HepG2 (cell line): ENCODE results near the gene ALOX5AP. TPM values are rescaled to one million over a fixed set of nuclear protein-coding genes. Genes with fewer than 3 reads are reported as not detected.

Experiments
- ATAC-seq: fragments of 200-7000 bp; cut with Tn5 transposase; 3 replicates; pipeline ENCODE4 v1.9.1; 2020; ENCODE audit warnings: mild to moderate bottlenecking, moderate library complexity
- BruUV-seq: library from RNA; stranded (reverse); fragments of 400-500 nt; replicated peaks from 2 replicates; lab custom pipeline; 2021; lab: Mats Ljungman, UMichigan
- CTCF ChIA-PET: fragments of 300-600 bp; formaldehyde crosslinking; extraction: SDS; loops from one replicate; lab custom pipeline; 2021; ENCODE audit warnings: low total read pairs, inconsistent platforms, low intra/inter-chr PET ratio; lab: Yijun Ruan, JAX
- POLR2A ChIA-PET: fragments of 350-600 bp; sonication (Branson Sonifier 250); formaldehyde crosslinking; loops from one replicate; lab custom pipeline; 2020; ENCODE audit warnings: antibody characterized with exemption, inconsistent platforms; lab: Yijun Ruan, JAX
- DNase-seq: peaks from one replicate; pipeline ENCODE4 v3.0.0-alpha.2; 2015; ENCODE audit warnings: low spot score
- FAIRE-seq: peaks from 3 replicates; lab custom pipeline; 2011; peaks lifted over from hg19 to GRCh38; lab: Jason Lieb, UNC
- H2AFZ ChIP-seq: one replicate; pipeline ENCODE4 v1.6.1; 2011; ENCODE audit warnings: low read length, inconsistent platforms
- H3K27ac ChIP-seq: fragments of 300-600 bp; 3 replicates; pipeline ENCODE4 v1.8.0; 2011; ENCODE audit warnings: mixed run types, mild to moderate bottlenecking, mixed read lengths, low read length, inconsistent platforms; ENCODE audit not compliant: insufficient read depth; ENCODE audit errors: extremely low read length
- H3K27me3 ChIP-seq, 2 experiments: fragments of 200-600 bp in 1 of 2; 2 replicates in 1 of 2; 3 replicates in 1 of 2; pipeline versions ENCODE4 v1.6.0 to v1.8.0; 2011; ENCODE audit warnings: low read length in 2 of 2, mild to moderate bottlenecking in 2 of 2, moderate library complexity in 2 of 2, inconsistent platforms in 1 of 2; ENCODE audit not compliant: insufficient read depth in 2 of 2, control insufficient read depth in 1 of 2
- H3K36me3 ChIP-seq, 2 experiments: fragments of 200-600 bp in 1 of 2; replicated peaks in 1 of 2; 2 replicates in 1 of 2; 3 replicates in 1 of 2; pipeline versions ENCODE4 v1.5.1 to v1.8.0; 2011; ENCODE audit warnings: low read length in 2 of 2, inconsistent platforms in 1 of 2; ENCODE audit not compliant: insufficient read depth in 2 of 2, control insufficient read depth in 1 of 2
- H3K4me1 ChIP-seq: 2 replicates; pipeline ENCODE4 v1.5.1; 2012; ENCODE audit warnings: low read length, inconsistent platforms; ENCODE audit not compliant: insufficient read depth
- H3K4me2 ChIP-seq: 2 replicates; pipeline ENCODE4 v1.6.0; 2011; ENCODE audit warnings: low read depth, low read length, inconsistent platforms
- H3K4me3 ChIP-seq, 3 experiments: fragments of 200-600 bp in 1 of 3; sonication (generic), shearing (Covaris generic) in 1 of 3; replicated peaks in 1 of 3; 2 replicates each; pipeline ENCODE4 v1.5.1; 2011 to 2016; ENCODE audit warnings: low read length in 3 of 3, inconsistent platforms in 2 of 3, low read depth in 2 of 3, mild to moderate bottlenecking in 2 of 3, control low read depth in 1 of 3, mixed read lengths in 1 of 3; ENCODE audit not compliant: insufficient read depth in 1 of 3
- H3K79me2 ChIP-seq: one replicate; pipeline ENCODE4 v1.6.1; 2011; ENCODE audit warnings: low read length, inconsistent platforms; ENCODE audit not compliant: insufficient read depth
- H3K9ac ChIP-seq: 2 replicates; pipeline ENCODE4 v1.6.0; 2011; ENCODE audit warnings: mild to moderate bottlenecking, low read depth, low read length, inconsistent platforms; ENCODE audit not compliant: insufficient read depth
- H3K9me3 ChIP-seq: 2 replicates; pipeline ENCODE4 v1.5.1; 2012; ENCODE audit warnings: mild to moderate bottlenecking, low read length
- H4K20me1 ChIP-seq: 2 replicates; pipeline ENCODE4 v1.6.0; 2011; ENCODE audit warnings: inconsistent platforms, mild to moderate bottlenecking, low read length, moderate library complexity; ENCODE audit not compliant: insufficient read depth
- ATF7-NPFF ChIP-seq: sonication (generic); formaldehyde crosslinking; IDR thresholded peaks from 2 replicates; pipeline ENCODE4 v1.8.1; 2023; ENCODE audit warnings: mild to moderate bottlenecking, low read depth, missing genetic modification reagents, moderate library complexity
- HNRNPLL ChIP-seq: fragments of 200-400 bp; formaldehyde crosslinking; IDR thresholded peaks from 2 replicates; pipeline ENCODE4 v1.6.1; 2017; ENCODE audit warnings: mild to moderate bottlenecking, low read depth, low read length; ENCODE audit not compliant: poor library complexity, severe bottlenecking
- IKZF4 ChIP-seq: sonication (generic); formaldehyde crosslinking; IDR thresholded peaks from 2 replicates; pipeline ENCODE4 v1.5.1; 2020; ENCODE audit warnings: borderline replicate concordance, mild to moderate bottlenecking, low read depth, missing genetic modification reagents; ENCODE audit errors: not compliant biosample characterization
- SOX5 ChIP-seq: IDR thresholded peaks from 2 replicates; pipeline ENCODE4 v1.6.1; 2016; ENCODE audit warnings: borderline replicate concordance
- SRF ChIP-seq: IDR thresholded peaks from 2 replicates; pipeline ENCODE4 v1.6.1; 2011; ENCODE audit warnings: mild to moderate bottlenecking, low read depth, low read length, moderate library complexity
- TBP ChIP-seq: sonication (generic); formaldehyde crosslinking; IDR thresholded peaks from 2 replicates; pipeline ENCODE4 v1.5.0; 2020; ENCODE audit warnings: missing genetic modification reagents
- TSC22D2 ChIP-seq: sonication (generic); formaldehyde crosslinking; IDR thresholded peaks from 2 replicates; pipeline ENCODE4 v1.5.1; 2020; ENCODE audit warnings: missing genetic modification reagents, mild to moderate bottlenecking, borderline replicate concordance
- ZFY ChIP-seq: sonication (generic); formaldehyde crosslinking; IDR thresholded peaks from 2 replicates; pipeline ENCODE4 v1.4.0; 2020; ENCODE audit warnings: missing genetic modification reagents
- ZNF24 ChIP-seq: fragments of 450-650 bp; IDR thresholded peaks from 2 replicates; pipeline ENCODE4 v1.6.1; 2017; ENCODE audit warnings: antibody characterized with exemption, mild to moderate bottlenecking
- ZNF256 ChIP-seq: sonication (generic); formaldehyde crosslinking; conservative IDR thresholded peaks from 2 replicates; pipeline ENCODE4 v1.4.0; 2020; ENCODE audit warnings: missing genetic modification reagents
- ZNF317 ChIP-seq: sonication (generic); formaldehyde crosslinking; IDR thresholded peaks from 2 replicates; pipeline ENCODE4 v1.5.0; 2020; ENCODE audit warnings: mild to moderate bottlenecking, missing genetic modification reagents
- ZNF333 ChIP-seq: sonication (generic); formaldehyde crosslinking; IDR thresholded peaks from 2 replicates; pipeline ENCODE4 v1.4.0; 2020; ENCODE audit warnings: mild to moderate bottlenecking, missing genetic modification reagents, borderline replicate concordance
- ZNF407 ChIP-seq: sonication (generic); formaldehyde crosslinking; IDR thresholded peaks from one replicate; pipeline ENCODE4 v1.5.1; 2020; ENCODE audit warnings: mild to moderate bottlenecking, missing genetic modification reagents; ENCODE audit errors: not compliant biosample characterization
- ZNF75D ChIP-seq: sonication (generic); formaldehyde crosslinking; IDR thresholded peaks from 2 replicates; pipeline ENCODE4 v1.8.1; 2023; ENCODE audit warnings: missing genetic modification reagents, mild to moderate bottlenecking, borderline replicate concordance
- ZNF775 ChIP-seq: sonication (generic); formaldehyde crosslinking; IDR thresholded peaks from 2 replicates; pipeline ENCODE4 v1.4.0; 2020; ENCODE audit warnings: missing genetic modification reagents, mild to moderate bottlenecking, moderate library complexity, borderline replicate concordance
- ZNF782 ChIP-seq: sonication (generic); formaldehyde crosslinking; IDR thresholded peaks from 2 replicates; pipeline ENCODE4 v1.4.0; 2020; ENCODE audit warnings: missing genetic modification reagents, mild to moderate bottlenecking, borderline replicate concordance
- WGBS: methylation state at CpG from one replicate; pipeline ENCODE4 v1.1.6; 2017; ENCODE audit warnings: low lambda C conversion rate; 5-methylcytosine and 5-hydroxymethylcytosine counted together
- in situ Hi-C: cut with HindIII; loops from 2 replicates; pipeline ENCODE4 v1.10.0; 2017; ENCODE audit warnings: low pct_unique_long_range_greater_than_20kb; ENCODE audit not compliant: extremely low pct_ligation_motif_present
- intact Hi-C: fragments of 100-400 bp; cut with micrococcal nuclease; formaldehyde crosslinking; loops from one replicate; pipeline ENCODE4 v1.10.0; 2022; ENCODE audit not compliant: unreplicated experiment
- polyA plus RNA-seq, 8 experiments: library from polyadenylated mRNA; depleted of rRNA in 3 of 8; stranded (reverse) in 7 of 8; unstranded in 1 of 8; fragments of >200 nt; fragmentation: Illumina TruSeq in 4 of 8; extraction: Trizol in 4 of 8; gene quantifications; 2 replicates each; pipeline versions ENCODE4 v1.2.1 to v1.2.3, GENCODE V29; 2011 to 2016; ENCODE audit warnings: low read depth in 4 of 8, missing spikeins in 1 of 8, mixed read lengths in 1 of 8; ENCODE audit not compliant: insufficient read depth in 1 of 8
- total RNA-seq, 5 experiments: library from RNA; depleted of rRNA; stranded (reverse); fragments of >200 nt; fragmentation: Illumina TruSeq; extraction: Trizol; gene quantifications; 2 replicates each; pipeline ENCODE4 v1.2.3, GENCODE V29; 2016; ENCODE audit warnings: low read depth in 1 of 5
- TF ChIP-seq, protein P1 (sequence below): sonication (generic); formaldehyde crosslinking; IDR thresholded peaks from 2 replicates; pipeline ENCODE4 v1.8.1; 2023; ENCODE audit warnings: missing genetic modification reagents, inconsistent platforms, borderline replicate concordance

Gene ALOX5AP
- total and polyA plus RNA-seq, 2 of the 13 experiments (the other 11 are each of a cell fraction or from before 2014, with no cell fraction given): 0.97 to 1.2 TPM

DNA sequence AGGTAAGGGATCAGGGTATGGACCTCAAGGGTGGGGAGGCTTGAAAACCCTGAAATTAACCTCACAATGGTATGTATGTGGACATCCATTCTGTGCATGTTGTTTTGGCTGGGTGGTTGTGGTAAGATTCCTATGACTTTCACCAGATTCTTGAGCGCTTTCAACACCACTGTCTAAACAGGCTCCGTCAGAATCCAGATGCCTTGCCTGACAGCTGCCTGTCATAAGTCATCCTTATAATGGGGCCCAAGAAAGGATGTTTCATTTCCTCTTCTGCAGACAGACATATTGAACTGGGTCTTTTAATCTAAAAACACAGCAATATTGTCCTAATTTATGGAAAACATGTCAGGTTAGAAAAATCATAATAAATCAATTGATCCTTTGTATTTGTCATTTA is 41.3 kb downstream of the ALOX5AP start:
- in situ Hi-C loops (no loop called here), intact Hi-C loops (no loop called here)
- FAIRE-seq (no peak), DNase-seq (no peak), ATAC-seq (no peak)
- H3K4me3 ChIP-seq: no peak overlapping the region
- ChIA-PET CTCF (no interaction called here), POLR2A (no interaction called here)
- no peak overlapping the region for H3K27ac ChIP-seq
- H3K4me1 ChIP-seq: peaks cover 11% of the 10 kb centered on the region
- H3K9me3 ChIP-seq: no peaks in the 10 kb centered on the region
- no peaks in the 10 kb centered on the region for H3K79me2 ChIP-seq
- H3K9ac ChIP-seq: no peak overlapping the region
- H3K36me3 ChIP-seq: no peaks in the 10 kb centered on the region
- H3K4me2 ChIP-seq: no peak overlapping the region
- 75% methylated on average over 2 of the region's 2 CpGs for WGBS
- H2AFZ ChIP-seq: no peak overlapping the region
- peaks cover 0 to 5% of the 10 kb centered on the region in 2 experiments; a peak in 1 of 5 replicates for H3K27me3 ChIP-seq
- BruUV-seq: no TSS peak
- H4K20me1 ChIP-seq: no peaks in the 10 kb centered on the region
- TF ChIP-seq ATF7-NPFF (CRISPR knock-in tag) (no peak), ZNF317 (CRISPR knock-in tag) (no peak), IKZF4 (no peak), ZNF256 (CRISPR knock-in tag) (no peak), SOX5 (no peak), ZNF775 (CRISPR knock-in tag) (no peak), ZNF782 (CRISPR knock-in tag) (no peak), ZFY (CRISPR knock-in tag) (no peak), ZNF407 (CRISPR knock-in tag) (no peak), SRF (no peak), ZNF75D (no peak), ZNF24 (no peak), TBP (CRISPR knock-in tag) (no peak), TSC22D2 (CRISPR knock-in tag) (no peak), HNRNPLL (no peak), ZNF333 (CRISPR knock-in tag) (no peak)
- TF ChIP-seq, protein P1, sequence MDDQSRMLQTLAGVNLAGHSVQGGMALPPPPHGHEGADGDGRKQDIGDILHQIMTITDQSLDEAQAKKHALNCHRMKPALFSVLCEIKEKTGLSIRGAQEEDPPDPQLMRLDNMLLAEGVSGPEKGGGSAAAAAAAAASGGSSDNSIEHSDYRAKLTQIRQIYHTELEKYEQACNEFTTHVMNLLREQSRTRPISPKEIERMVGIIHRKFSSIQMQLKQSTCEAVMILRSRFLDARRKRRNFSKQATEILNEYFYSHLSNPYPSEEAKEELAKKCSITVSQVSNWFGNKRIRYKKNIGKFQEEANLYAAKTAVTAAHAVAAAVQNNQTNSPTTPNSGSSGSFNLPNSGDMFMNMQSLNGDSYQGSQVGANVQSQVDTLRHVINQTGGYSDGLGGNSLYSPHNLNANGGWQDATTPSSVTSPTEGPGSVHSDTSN (CRISPR knock-in tag): no peak
